T-helper 1 cell treated with Interleukin-12 subunit alpha and Interleukin-12 subunit beta and Interleukin-4 antibody, amounts not matched to agents 30 μg/mL and 1 μg/mL, for 36 hours (primary cell): ENCODE results near the gene HOOK1.

Experiments used
- H3K27ac Mint-ChIP-seq: one replicate; pipeline ENCODE4 v1.8.0; 2021; ENCODE audit warnings: mild to moderate bottlenecking, mixed read lengths
- H3K27me3 Mint-ChIP-seq: one replicate; pipeline ENCODE4 v1.8.0; 2021; ENCODE audit warnings: low read depth, mixed read lengths
- H3K36me3 Mint-ChIP-seq: one replicate; pipeline ENCODE4 v1.8.0; 2021; ENCODE audit warnings: low read depth, mixed read lengths
- H3K4me1 Mint-ChIP-seq: one replicate; pipeline ENCODE4 v1.8.0; 2021; ENCODE audit warnings: low read depth, mixed read lengths
- H3K4me3 Mint-ChIP-seq: one replicate; pipeline ENCODE4 v1.8.0; 2021; ENCODE audit warnings: mild to moderate bottlenecking, moderate library complexity, mixed read lengths
- H3K9me3 Mint-ChIP-seq: one replicate; pipeline ENCODE4 v1.8.0; 2021; ENCODE audit warnings: mixed read lengths

Gene HOOK1

DNA sequence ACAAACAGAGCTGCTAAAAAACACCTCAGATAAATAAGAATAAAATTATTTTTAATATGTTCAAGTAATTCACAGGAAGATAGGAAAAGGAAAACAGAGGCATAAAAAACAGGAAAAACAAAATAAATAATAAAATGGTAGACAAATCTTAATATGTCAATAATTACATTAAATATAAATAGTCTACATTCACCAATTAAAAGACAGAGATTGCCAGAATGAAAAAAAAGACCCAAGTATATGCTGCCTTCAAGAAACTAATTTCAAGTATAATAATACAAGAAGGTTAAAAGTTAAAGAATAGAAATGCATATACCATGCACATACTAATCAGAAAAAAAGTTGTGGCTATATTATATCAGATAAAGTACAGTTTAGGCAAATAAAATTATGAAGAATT lies 109.9 kb downstream of the HOOK1 start:
- peaks cover 17% of the 10 kb centered on the region for H3K9me3 Mint-ChIP-seq

More for the DNA sequence above, 109.9 kb downstream of the HOOK1 start:
- Mint-ChIP-seq H3K27ac (no peak overlapping the region), H3K36me3 (peaks cover 4% of the 10 kb centered on the region), H3K27me3 (peaks cover 37% of the 10 kb centered on the region), H3K4me3 (no peak overlapping the region), H3K4me1 (peaks cover 12% of the 10 kb centered on the region)
